K562 (cell line): ENCODE data around the gene GNB2. TPM values are rescaled to one million over a fixed set of nuclear protein-coding genes. Genes with fewer than 3 reads are reported as not detected.

Source experiments
- ATAC-seq: fragments of 200-7000 bp; cut with Tn5 transposase; 3 replicates; pipeline ENCODE4 v1.9.1; 2020; ENCODE audit warnings: moderate library complexity
- BruUV-seq: library from RNA; stranded (reverse); fragments of 400-500 nt; replicated peaks from 2 replicates; lab custom pipeline; 2021; lab: Mats Ljungman, UMichigan
- CTCF ChIA-PET: fragments of 300-600 bp; formaldehyde crosslinking; extraction: SDS; loops from one replicate; lab custom pipeline; 2021; ENCODE audit warnings: low intra/inter-chr PET ratio; lab: Yijun Ruan, JAX
- POLR2A ChIA-PET: fragments of 300-600, 350-650 bp; sonication (Branson Sonifier 250); formaldehyde crosslinking; extraction: SDS; loops from one replicate; lab custom pipeline; 2021; ENCODE audit warnings: antibody characterized with exemption, inconsistent platforms; lab: Yijun Ruan, JAX
- DNase-seq, 4 experiments: peaks; one replicate each; pipeline versions ENCODE4 v3.0.0 to v3.0.0-alpha.2; 2011 to 2018; ENCODE audit warnings: low spot score in 3 of 4, mixed read lengths in 3 of 4; ENCODE audit errors: extremely low read depth in 1 of 4
- FAIRE-seq: peaks from 2 replicates; lab custom pipeline; 2011; peaks lifted over from hg19 to GRCh38; lab: Jason Lieb, UNC
- H2AFZ ChIP-seq: 2 replicates; pipeline ENCODE4 v1.6.0; 2011; ENCODE audit warnings: low read depth, low read length, control low read depth, inconsistent platforms
- H3K27ac ChIP-seq: fragments of 200-600 bp; 3 replicates; pipeline ENCODE4 v1.8.0; 2011; ENCODE audit warnings: low read depth, mild to moderate bottlenecking, control low read depth, inconsistent platforms, low read length, moderate library complexity, mixed read lengths; ENCODE audit errors: extremely low read depth
- H3K27me3 ChIP-seq, 2 experiments: fragments of 300-600 bp in 1 of 2; 2 replicates in 1 of 2; 3 replicates in 1 of 2; pipeline versions ENCODE4 v1.6.0 to v1.8.0; 2011; ENCODE audit warnings: inconsistent platforms in 2 of 2, low read length in 2 of 2, mild to moderate bottlenecking in 1 of 2, mixed read lengths in 1 of 2, moderate library complexity in 1 of 2; ENCODE audit not compliant: control insufficient read depth in 2 of 2, insufficient read depth in 2 of 2
- H3K36me3 ChIP-seq: fragments of 300-600 bp; 3 replicates; pipeline ENCODE4 v1.8.0; 2011; ENCODE audit warnings: mild to moderate bottlenecking, low read length, inconsistent platforms; ENCODE audit not compliant: control insufficient read depth, insufficient read depth
- H3K4me1 ChIP-seq, 2 experiments: fragments of 200-600 bp in 1 of 2; replicated peaks in 1 of 2; 2 replicates in 1 of 2; 3 replicates in 1 of 2; pipeline versions ENCODE4 v1.5.1 to v1.8.0; 2011; ENCODE audit warnings: inconsistent platforms in 2 of 2, low read length in 2 of 2, mild to moderate bottlenecking in 1 of 2, mixed read lengths in 1 of 2, moderate library complexity in 1 of 2; ENCODE audit not compliant: control insufficient read depth in 2 of 2, insufficient read depth in 2 of 2
- H3K4me2 ChIP-seq: 2 replicates; pipeline ENCODE4 v1.6.1; 2011; ENCODE audit warnings: low read length, control low read depth, inconsistent platforms, mixed read lengths; ENCODE audit not compliant: insufficient read depth
- H3K4me3 ChIP-seq: fragments of 200-600 bp; sonication (generic), shearing (Covaris generic); 2 replicates; pipeline ENCODE4 v1.5.1; 2016; ENCODE audit warnings: control low read depth, inconsistent platforms
- H3K79me2 ChIP-seq: fragments of 200-600 bp; 3 replicates; pipeline ENCODE4 v1.8.0; 2011; ENCODE audit warnings: low read length, inconsistent platforms; ENCODE audit not compliant: control insufficient read depth, insufficient read depth
- H3K9ac ChIP-seq, 2 experiments: 2 replicates each; pipeline versions ENCODE4 v1.6.0 to v1.6.1; 2011; ENCODE audit warnings: low read depth in 2 of 2, low read length in 2 of 2, control low read depth in 1 of 2, inconsistent platforms in 1 of 2, mild to moderate bottlenecking in 1 of 2, mixed read lengths in 1 of 2; ENCODE audit not compliant: insufficient read depth in 1 of 2
- H3K9me1 ChIP-seq: one replicate; pipeline ENCODE4 v1.6.0; 2011; ENCODE audit warnings: inconsistent platforms, mild to moderate bottlenecking, low read length, moderate library complexity; ENCODE audit not compliant: control insufficient read depth, insufficient read depth
- H3K9me3 ChIP-seq: replicated peaks from 2 replicates; pipeline ENCODE4 v1.5.1; 2011; ENCODE audit warnings: low read depth, low read length, inconsistent platforms; ENCODE audit not compliant: control insufficient read depth, insufficient read depth
- H4K20me1 ChIP-seq: replicated peaks from 2 replicates; pipeline ENCODE4 v1.6.1; 2011; ENCODE audit warnings: low read length, inconsistent platforms, mixed read lengths; ENCODE audit not compliant: control insufficient read depth, insufficient read depth
- CHD4 ChIP-seq: fragments of 200-600 bp; sonication (generic); IDR thresholded peaks from 3 replicates; pipeline ENCODE4 v1.6.1; 2012; ENCODE audit warnings: low read depth, mild to moderate bottlenecking, mixed read lengths, low read length, inconsistent platforms; ENCODE audit not compliant: insufficient read depth, insufficient replicate concordance, poor library complexity, severe bottlenecking
- HDAC8 ChIP-seq: fragments of 450-650 bp; IDR thresholded peaks from 2 replicates; pipeline ENCODE4 v1.6.1; 2016; ENCODE audit warnings: mild to moderate bottlenecking, missing genetic modification characterization, moderate library complexity, missing compliant biosample characterization
- HSF4 ChIP-seq: fragments of 250-450 bp; sonication (Bioruptor Pico); IDR thresholded peaks from 2 replicates; pipeline ENCODE4 v2.1.2; 2022; ENCODE audit warnings: mild to moderate bottlenecking, moderate library complexity, borderline replicate concordance
- POLR2G ChIP-seq: fragments of 200-400 bp; formaldehyde crosslinking; IDR thresholded peaks from 2 replicates; pipeline ENCODE4 v1.6.1; 2017; ENCODE audit warnings: low read depth, mild to moderate bottlenecking, antibody characterized with exemption, low read length, moderate library complexity
- WGBS: fragments of 100-300 bp; shearing (Covaris generic); methylation state at CpG from one replicate; pipeline ENCODE4 v1.1.6; 2016; ENCODE audit warnings: low coverage, mixed read lengths; ENCODE audit not compliant: insufficient coverage; ENCODE audit errors: missing lambda C conversion rate; 5-methylcytosine and 5-hydroxymethylcytosine counted together
- in situ Hi-C: fragments of 300-500 bp; cut with MboI; formaldehyde crosslinking; loops from 4 replicates; pipeline ENCODE4 v1.15.0; 2018; ENCODE audit warnings: inconsistent platforms, mixed read lengths
- intact Hi-C: fragments of 100-400 bp; cut with micrococcal nuclease; formaldehyde crosslinking; loops from 2 replicates; pipeline ENCODE4 v1.14.2; 2022
- polyA plus RNA-seq, 8 experiments: library from polyadenylated mRNA; depleted of rRNA in 4 of 8; stranded (reverse) in 5 of 8; unstranded in 3 of 8; fragments of >200 nt; fragmentation: Nextera tagmentation in 2 of 8; fragmentation: Illumina TruSeq in 1 of 8; extraction: Ambion mirVana in 2 of 8; extraction: Trizol in 1 of 8; gene quantifications; 2 replicates each; pipeline versions ENCODE4 v1.2.1 to v1.2.3, GENCODE V29; 2011 to 2014; ENCODE audit warnings: inconsistent platforms in 1 of 8, missing spikeins in 1 of 8
- total RNA-seq, 7 experiments: library from RNA; depleted of rRNA in 6 of 7; stranded (reverse); fragments of >200 nt in 6 of 7; fragmentation: Illumina TruSeq in 2 of 7; extraction: Trizol in 2 of 7; gene quantifications; 2 replicates each; pipeline versions ENCODE4 v1.2.1 to v1.2.3, GENCODE V29; 2011 to 2021; ENCODE audit warnings: low replicate concordance in 1 of 7
- TF ChIP-seq, protein P1 (sequence below), 2 experiments: fragments of 150-350 bp in 1 of 2; IDR thresholded peaks; 2 replicates each; pipeline ENCODE4 v1.6.1; 2012 to 2016; ENCODE audit warnings: low read depth in 2 of 2, low read length in 2 of 2, mild to moderate bottlenecking in 1 of 2, moderate library complexity in 1 of 2
- TF ChIP-seq, protein P2 (sequence below): fragments of 450-650 bp; IDR thresholded peaks from 2 replicates; pipeline ENCODE4 v1.6.1; 2016; ENCODE audit warnings: mild to moderate bottlenecking

Gene GNB2
- total and polyA plus RNA-seq, 9 of the 15 experiments (the other 6 are each of a cell fraction or from before 2014, with no cell fraction given): 0.65 to 320 (median 104) TPM

DNA sequence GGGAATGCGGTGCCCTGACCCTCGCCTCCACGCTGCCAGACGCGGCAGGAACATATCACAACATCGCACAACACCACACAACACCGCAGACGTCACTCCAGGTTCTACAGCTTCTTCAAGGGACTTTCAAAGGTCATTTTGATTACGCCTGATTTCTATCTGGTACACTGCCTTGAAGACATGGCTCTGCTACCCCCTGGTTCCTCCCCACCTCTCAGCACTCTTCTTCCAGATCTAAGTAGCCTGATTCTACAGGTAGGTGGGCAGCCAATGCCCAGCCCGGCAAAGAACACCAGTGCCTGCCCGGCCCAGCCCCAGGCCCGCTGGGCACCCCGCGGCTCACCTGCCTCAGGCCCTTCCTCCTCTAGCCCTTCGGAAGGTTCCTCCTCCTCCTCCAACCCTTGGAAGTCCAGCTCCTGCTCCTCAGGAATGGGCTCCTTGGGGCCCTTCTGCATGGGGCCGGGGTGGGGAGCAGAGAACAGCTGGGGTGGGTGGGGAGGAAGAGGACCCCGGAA, 12.1 kb downstream of the GNB2 start:
- no peaks in the 10 kb centered on the region for H3K9me3 ChIP-seq
- FAIRE-seq: peak; percentile 56
- in situ Hi-C loops (no loop called here), intact Hi-C loops (no loop called here)
- no peak for TF ChIP-seq HSF4 (CRISPR knock-in tag)
- TF ChIP-seq, protein P1, sequence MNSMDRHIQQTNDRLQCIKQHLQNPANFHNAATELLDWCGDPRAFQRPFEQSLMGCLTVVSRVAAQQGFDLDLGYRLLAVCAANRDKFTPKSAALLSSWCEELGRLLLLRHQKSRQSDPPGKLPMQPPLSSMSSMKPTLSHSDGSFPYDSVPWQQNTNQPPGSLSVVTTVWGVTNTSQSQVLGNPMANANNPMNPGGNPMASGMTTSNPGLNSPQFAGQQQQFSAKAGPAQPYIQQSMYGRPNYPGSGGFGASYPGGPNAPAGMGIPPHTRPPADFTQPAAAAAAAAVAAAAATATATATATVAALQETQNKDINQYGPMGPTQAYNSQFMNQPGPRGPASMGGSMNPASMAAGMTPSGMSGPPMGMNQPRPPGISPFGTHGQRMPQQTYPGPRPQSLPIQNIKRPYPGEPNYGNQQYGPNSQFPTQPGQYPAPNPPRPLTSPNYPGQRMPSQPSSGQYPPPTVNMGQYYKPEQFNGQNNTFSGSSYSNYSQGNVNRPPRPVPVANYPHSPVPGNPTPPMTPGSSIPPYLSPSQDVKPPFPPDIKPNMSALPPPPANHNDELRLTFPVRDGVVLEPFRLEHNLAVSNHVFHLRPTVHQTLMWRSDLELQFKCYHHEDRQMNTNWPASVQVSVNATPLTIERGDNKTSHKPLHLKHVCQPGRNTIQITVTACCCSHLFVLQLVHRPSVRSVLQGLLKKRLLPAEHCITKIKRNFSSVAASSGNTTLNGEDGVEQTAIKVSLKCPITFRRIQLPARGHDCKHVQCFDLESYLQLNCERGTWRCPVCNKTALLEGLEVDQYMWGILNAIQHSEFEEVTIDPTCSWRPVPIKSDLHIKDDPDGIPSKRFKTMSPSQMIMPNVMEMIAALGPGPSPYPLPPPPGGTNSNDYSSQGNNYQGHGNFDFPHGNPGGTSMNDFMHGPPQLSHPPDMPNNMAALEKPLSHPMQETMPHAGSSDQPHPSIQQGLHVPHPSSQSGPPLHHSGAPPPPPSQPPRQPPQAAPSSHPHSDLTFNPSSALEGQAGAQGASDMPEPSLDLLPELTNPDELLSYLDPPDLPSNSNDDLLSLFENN (IDR thresholded peaks at IDR 0.05; ENCODE audit: low read depth in 2 of 2, low read length in 2 of 2): no peak
- TF ChIP-seq, protein P2, sequence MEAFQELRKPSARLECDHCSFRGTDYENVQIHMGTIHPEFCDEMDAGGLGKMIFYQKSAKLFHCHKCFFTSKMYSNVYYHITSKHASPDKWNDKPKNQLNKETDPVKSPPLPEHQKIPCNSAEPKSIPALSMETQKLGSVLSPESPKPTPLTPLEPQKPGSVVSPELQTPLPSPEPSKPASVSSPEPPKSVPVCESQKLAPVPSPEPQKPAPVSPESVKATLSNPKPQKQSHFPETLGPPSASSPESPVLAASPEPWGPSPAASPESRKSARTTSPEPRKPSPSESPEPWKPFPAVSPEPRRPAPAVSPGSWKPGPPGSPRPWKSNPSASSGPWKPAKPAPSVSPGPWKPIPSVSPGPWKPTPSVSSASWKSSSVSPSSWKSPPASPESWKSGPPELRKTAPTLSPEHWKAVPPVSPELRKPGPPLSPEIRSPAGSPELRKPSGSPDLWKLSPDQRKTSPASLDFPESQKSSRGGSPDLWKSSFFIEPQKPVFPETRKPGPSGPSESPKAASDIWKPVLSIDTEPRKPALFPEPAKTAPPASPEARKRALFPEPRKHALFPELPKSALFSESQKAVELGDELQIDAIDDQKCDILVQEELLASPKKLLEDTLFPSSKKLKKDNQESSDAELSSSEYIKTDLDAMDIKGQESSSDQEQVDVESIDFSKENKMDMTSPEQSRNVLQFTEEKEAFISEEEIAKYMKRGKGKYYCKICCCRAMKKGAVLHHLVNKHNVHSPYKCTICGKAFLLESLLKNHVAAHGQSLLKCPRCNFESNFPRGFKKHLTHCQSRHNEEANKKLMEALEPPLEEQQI: no peak
- no peak for TF ChIP-seq HDAC8 (tag)
- no peak for TF ChIP-seq CHD4
- TF ChIP-seq POLR2G: no peak; the same call in 1 of the 2 replicates
- TF ChIP-seq, all 486 proteins: peak for 0
- Histone ChIP-seq H3K4me2 (no peak overlapping the region), H3K9me1 (no peaks in the 10 kb centered on the region), H3K36me3 (peaks cover 97% of the 10 kb centered on the region; the same call in 2 of the 3 replicates), H3K27ac (no peak overlapping the region), H3K4me1 (peaks cover 0 to 75% of the 10 kb centered on the region in 2 experiments; a peak in 3 of 5 replicates), H3K9ac (0 out of 4 replicates have a peak overlapping the region, but pooled peaks of 1 of the 2 experiments have one; percentile 15), H3K79me2 (peaks cover 26% of the 10 kb centered on the region), H3K4me3 (no peak overlapping the region), H2AFZ (no peak overlapping the region), H3K27me3 (no peaks in the 10 kb centered on the region), H4K20me1 (peaks cover 19% of the 10 kb centered on the region)
- POLR2A ChIA-PET: interaction anchor here (0.6 to 0.9 kb wide), 2 partner anchors 8 to 278 kb away, joined by 3 to 4 read pairs; partner anchors contain the start of gene GIGYF1
- CTCF ChIA-PET: no interaction called here
- DNase-seq (no peak), ATAC-seq (no peak)
- 84% methylated on average over 14 of the region's 17 CpGs for WGBS
- BruUV-seq: no TSS peak
